G401 (cell line): ENCODE measurements around the gene MYO1D. TPM values are rescaled to one million over a fixed set of nuclear protein-coding genes. Genes with fewer than 3 reads are reported as not detected.

ENCODE experiments used
- DNase-seq: peaks from one replicate; pipeline ENCODE4 v3.0.0-alpha.2; 2015; ENCODE audit warnings: low spot score
- in situ Hi-C: cut with HindIII; loops from 2 replicates; pipeline ENCODE4 v1.10.0; 2016; ENCODE audit warnings: low sequenced_read_pairs, mixed read lengths
- total RNA-seq: library from RNA; depleted of rRNA; stranded (reverse); fragments of >200 nt; shearing (Covaris generic); gene quantifications from 2 replicates; pipeline ENCODE4 v1.2.3, GENCODE V29; 2014

Gene MYO1D
- total RNA-seq, 1 experiment from 2014 or later = 3.7 TPM

- in situ Hi-C loops = no loop called here
- no peak for DNase-seq
Measured at GRCh38 chr17:32493571-32493970, 383.4 kb downstream of the MYO1D start.

GRCh38 chr17:32492648-32493289, 384.2 kb downstream of the MYO1D start:
- in situ Hi-C loops = no loop called here
- DNase-seq = peak; percentile 25

- DNase-seq = peak; percentile 32
- in situ Hi-C loops = no loop called here
Measured at GRCh38 chr17:32492264-32492589, 384.7 kb downstream of the MYO1D start.

- DNase-seq = peak; percentile 33
Measured at GRCh38 chr17:32491371-32492263, 385.3 kb downstream of the MYO1D start.

GRCh38 chr17:32490101-32490482, 386.8 kb downstream of the MYO1D start:
- in situ Hi-C loops = no loop called here

More at GRCh38 chr17:32491371-32492263, 385.3 kb downstream of the MYO1D start:
- in situ Hi-C loops = no loop called here

GRCh38 chr17:32489320-32490100, 387.4 kb downstream of the MYO1D start:
- in situ Hi-C loops = no loop called here
- DNase-seq = peak; percentile 23

More at GRCh38 chr17:32490101-32490482, 386.8 kb downstream of the MYO1D start:
- peak; percentile 34 for DNase-seq

- no peak for DNase-seq
- in situ Hi-C loops = no loop called here
Measured at GRCh38 chr17:32488604-32489180, 388.2 kb downstream of the MYO1D start.

GRCh38 chr17:32488177-32488542, 388.8 kb downstream of the MYO1D start:
- peak; percentile 32 for DNase-seq

GRCh38 chr17:32487473-32488176, 389.3 kb downstream of the MYO1D start:
- DNase-seq = peak; percentile 61
- in situ Hi-C loops = no loop called here

More at GRCh38 chr17:32488177-32488542, 388.8 kb downstream of the MYO1D start:
- in situ Hi-C loops = no loop called here

GRCh38 chr17:32486701-32487472, 390.0 kb downstream of the MYO1D start, which contains the start of gene CDK5R1:
Gene CDK5R1 (plus strand): TSS chr17:32486993. CDS start chr17:32487621, 628 bp downstream.
- DNase-seq = peak; percentile 73
- in situ Hi-C loops = no loop called here

- in situ Hi-C loops = no loop called here
Measured at GRCh38 chr17:32486111-32486700, 390.7 kb downstream of the MYO1D start.

GRCh38 chr17:32485261-32486110, 391.4 kb downstream of the MYO1D start:
- in situ Hi-C loops = no loop called here
- peak; percentile 13 for DNase-seq

More at GRCh38 chr17:32486111-32486700, 390.7 kb downstream of the MYO1D start:
- DNase-seq = peak; percentile 82

- in situ Hi-C loops = no loop called here
- DNase-seq = peak; percentile 25
Measured at GRCh38 chr17:32484628-32485027, 392.3 kb downstream of the MYO1D start.

GRCh38 chr17:32484041-32484461, 392.9 kb downstream of the MYO1D start:
- no peak for DNase-seq
- in situ Hi-C loops = no loop called here

GRCh38 chr17:32483451-32484019, 393.4 kb downstream of the MYO1D start:
- in situ Hi-C loops = no loop called here
- DNase-seq = peak; percentile 97

GRCh38 chr17:32482568-32483320, 394.2 kb downstream of the MYO1D start:
- in situ Hi-C loops = no loop called here
- DNase-seq = peak; percentile 33
